Calu3 (cell line): ENCODE data around the gene MAT2A. TPM values are rescaled to one million over a fixed set of nuclear protein-coding genes. Genes with fewer than 3 reads are reported as not detected.

Experiments
- BruUV-seq: library from RNA; stranded (reverse); fragments of 400-500 nt; replicated peaks from 2 replicates; lab custom pipeline; 2021; lab: Mats Ljungman, UMichigan
- CTCF ChIA-PET: fragments of 300-600 bp; sonication (Branson Sonifier 250); formaldehyde crosslinking; loops from one replicate; lab custom pipeline; 2022; ENCODE audit warnings: antibody characterized with exemption; lab: Charles Lee
- DNase-seq: peaks from one replicate; pipeline ENCODE4 v3.0.0; 2022
- H3K27ac Mint-ChIP-seq: one replicate; pipeline ENCODE4 v1.8.0; 2022; ENCODE audit warnings: mixed read lengths; ENCODE audit not compliant: unreplicated experiment
- H3K27me3 Mint-ChIP-seq: one replicate; pipeline ENCODE4 v1.8.0; 2022; ENCODE audit warnings: mixed read lengths; ENCODE audit not compliant: unreplicated experiment
- H3K36me3 Mint-ChIP-seq: one replicate; pipeline ENCODE4 v1.8.0; 2022; ENCODE audit warnings: mild to moderate bottlenecking, moderate library complexity, mixed read lengths; ENCODE audit not compliant: insufficient read depth, unreplicated experiment
- H3K4me1 Mint-ChIP-seq: one replicate; pipeline ENCODE4 v1.8.0; 2022; ENCODE audit warnings: mild to moderate bottlenecking, low read depth, mixed read lengths; ENCODE audit not compliant: unreplicated experiment
- H3K4me3 Mint-ChIP-seq: one replicate; pipeline ENCODE4 v1.8.0; 2022; ENCODE audit warnings: mild to moderate bottlenecking, low read depth, moderate library complexity, mixed read lengths; ENCODE audit not compliant: unreplicated experiment
- H3K9me3 Mint-ChIP-seq: one replicate; pipeline ENCODE4 v1.8.0; 2022; ENCODE audit warnings: low read depth, mixed read lengths; ENCODE audit not compliant: unreplicated experiment
- intact Hi-C: fragments of 100-400 bp; cut with micrococcal nuclease; formaldehyde crosslinking; loops from one replicate; pipeline ENCODE4 v1.10.0; 2022; ENCODE audit not compliant: unreplicated experiment
- total RNA-seq: library from RNA; stranded (reverse); gene quantifications from 2 replicates; pipeline ENCODE4 v1.2.3, GENCODE V29; 2022
- TF ChIP-seq, protein P1 (sequence below): fragments of 200-600 bp; IDR thresholded peaks from one replicate; pipeline ENCODE4 v1.8.0; 2022; ENCODE audit warnings: antibody characterized with exemption; ENCODE audit not compliant: unreplicated experiment

The MAT2A gene
- total RNA-seq, 1 experiment from 2014 or later: 387 TPM

DNA sequence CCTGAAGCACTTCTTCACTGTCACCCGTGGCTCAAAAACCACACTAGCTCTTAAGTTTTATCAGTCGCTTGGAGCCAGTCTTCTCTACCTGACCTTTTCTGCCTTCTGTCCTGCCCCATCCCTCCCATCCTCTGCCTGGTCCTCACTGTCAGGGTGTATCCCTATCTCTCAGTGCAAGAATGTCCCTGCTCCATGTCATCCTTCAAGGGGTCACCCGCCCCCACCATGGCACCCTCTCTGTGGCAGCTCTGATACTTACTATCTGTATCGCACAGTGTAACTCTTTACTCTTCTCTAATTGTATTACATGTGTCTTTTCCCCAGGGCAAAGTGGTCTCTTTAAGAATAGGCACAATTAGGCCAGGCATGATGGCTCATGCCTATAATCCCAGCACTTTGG is 49.7 kb downstream of the MAT2A start:
- Mint-ChIP-seq H3K27ac (no peak overlapping the region), H3K4me3 (no peak overlapping the region), H3K27me3 (no peaks in the 10 kb centered on the region), H3K36me3 (no peaks in the 10 kb centered on the region), H3K4me1 (peaks cover 32% of the 10 kb centered on the region), H3K9me3 (no peaks in the 10 kb centered on the region)
- intact Hi-C loops: no loop called here
- CTCF ChIA-PET: no interaction called here
- no TSS peak for BruUV-seq
- DNase-seq: no peak
- TF ChIP-seq, protein P1, sequence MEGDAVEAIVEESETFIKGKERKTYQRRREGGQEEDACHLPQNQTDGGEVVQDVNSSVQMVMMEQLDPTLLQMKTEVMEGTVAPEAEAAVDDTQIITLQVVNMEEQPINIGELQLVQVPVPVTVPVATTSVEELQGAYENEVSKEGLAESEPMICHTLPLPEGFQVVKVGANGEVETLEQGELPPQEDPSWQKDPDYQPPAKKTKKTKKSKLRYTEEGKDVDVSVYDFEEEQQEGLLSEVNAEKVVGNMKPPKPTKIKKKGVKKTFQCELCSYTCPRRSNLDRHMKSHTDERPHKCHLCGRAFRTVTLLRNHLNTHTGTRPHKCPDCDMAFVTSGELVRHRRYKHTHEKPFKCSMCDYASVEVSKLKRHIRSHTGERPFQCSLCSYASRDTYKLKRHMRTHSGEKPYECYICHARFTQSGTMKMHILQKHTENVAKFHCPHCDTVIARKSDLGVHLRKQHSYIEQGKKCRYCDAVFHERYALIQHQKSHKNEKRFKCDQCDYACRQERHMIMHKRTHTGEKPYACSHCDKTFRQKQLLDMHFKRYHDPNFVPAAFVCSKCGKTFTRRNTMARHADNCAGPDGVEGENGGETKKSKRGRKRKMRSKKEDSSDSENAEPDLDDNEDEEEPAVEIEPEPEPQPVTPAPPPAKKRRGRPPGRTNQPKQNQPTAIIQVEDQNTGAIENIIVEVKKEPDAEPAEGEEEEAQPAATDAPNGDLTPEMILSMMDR: no peak

DNA sequence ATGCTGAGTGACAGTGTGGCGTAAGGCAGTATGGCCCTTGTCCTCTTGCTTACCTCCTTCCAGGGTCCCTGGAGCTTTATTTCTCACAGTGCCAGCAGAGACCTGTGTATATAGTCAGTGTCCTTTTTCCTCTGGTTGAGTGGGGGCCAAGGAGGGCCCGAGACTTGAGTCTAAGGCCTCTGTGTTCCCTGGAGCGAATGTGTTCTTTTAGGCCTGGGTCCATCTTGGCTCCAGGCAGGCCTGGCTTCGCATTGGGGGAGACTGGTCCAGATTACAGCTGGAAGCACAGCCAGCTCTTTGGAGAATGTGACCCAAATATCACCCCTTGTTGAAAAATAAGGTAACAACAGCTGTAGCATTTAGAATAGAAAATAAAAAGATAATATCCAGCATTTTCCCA is 50.2 kb downstream of the MAT2A start:
- TF ChIP-seq, protein P1: no peak
- intact Hi-C loops: no loop called here
- BruUV-seq: no TSS peak
- peaks cover 1% of the 10 kb centered on the region for H3K36me3 Mint-ChIP-seq
- H3K27me3 Mint-ChIP-seq: no peaks in the 10 kb centered on the region
- CTCF ChIA-PET: no interaction called here
- no peak overlapping the region for H3K4me3 Mint-ChIP-seq
- DNase-seq: no peak
- no peak overlapping the region for H3K27ac Mint-ChIP-seq
- peaks cover 32% of the 10 kb centered on the region for H3K4me1 Mint-ChIP-seq
- no peaks in the 10 kb centered on the region for H3K9me3 Mint-ChIP-seq

DNA sequence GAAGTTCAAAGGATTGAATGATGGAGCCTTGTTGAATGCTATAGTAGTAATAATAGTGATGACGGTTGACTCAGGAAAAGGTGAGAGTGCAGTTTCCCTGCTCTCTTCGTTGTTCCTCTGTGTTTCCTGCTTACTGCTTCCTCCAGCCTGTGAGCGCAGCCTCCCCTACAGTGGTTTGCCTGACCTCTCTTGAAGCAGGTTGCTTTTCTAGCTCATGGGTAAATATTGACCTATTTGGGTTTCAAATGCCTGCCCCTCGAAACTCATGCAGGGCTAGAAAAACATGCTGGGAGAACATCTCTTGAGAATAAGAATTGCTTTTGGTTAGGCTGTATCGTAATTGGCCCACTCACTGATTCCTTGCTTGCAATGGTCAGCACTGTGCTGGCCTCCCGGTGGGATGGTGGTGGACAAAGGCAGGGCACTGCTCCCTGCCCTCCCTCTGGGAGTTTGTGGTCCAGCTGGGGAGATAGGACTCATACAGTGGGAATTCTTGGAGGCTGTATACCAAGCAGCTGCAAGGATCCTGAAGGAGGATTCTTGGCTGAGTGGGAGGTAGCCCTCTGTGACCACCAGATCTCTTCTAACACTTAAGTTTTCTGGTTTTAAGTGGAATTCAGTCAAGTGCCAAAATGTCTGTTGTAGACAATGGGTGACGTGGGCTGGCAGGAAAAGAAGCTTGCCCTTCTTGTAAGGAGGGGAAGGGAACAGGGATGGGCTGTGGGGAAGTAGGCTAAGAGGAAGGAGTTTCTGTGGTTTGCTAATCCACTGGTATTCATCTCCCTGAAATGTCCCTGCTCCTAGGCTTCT is 51.2 kb downstream of the MAT2A start:
- DNase-seq: no peak
- intact Hi-C loops: no loop called here
- TF ChIP-seq, protein P1: no peak
- Mint-ChIP-seq H3K4me1 (peaks cover 27% of the 10 kb centered on the region), H3K27me3 (no peaks in the 10 kb centered on the region), H3K9me3 (no peaks in the 10 kb centered on the region), H3K4me3 (no peak overlapping the region), H3K36me3 (peaks cover 11% of the 10 kb centered on the region), H3K27ac (no peak overlapping the region)
- no TSS peak for BruUV-seq
- CTCF ChIA-PET: no interaction called here

DNA sequence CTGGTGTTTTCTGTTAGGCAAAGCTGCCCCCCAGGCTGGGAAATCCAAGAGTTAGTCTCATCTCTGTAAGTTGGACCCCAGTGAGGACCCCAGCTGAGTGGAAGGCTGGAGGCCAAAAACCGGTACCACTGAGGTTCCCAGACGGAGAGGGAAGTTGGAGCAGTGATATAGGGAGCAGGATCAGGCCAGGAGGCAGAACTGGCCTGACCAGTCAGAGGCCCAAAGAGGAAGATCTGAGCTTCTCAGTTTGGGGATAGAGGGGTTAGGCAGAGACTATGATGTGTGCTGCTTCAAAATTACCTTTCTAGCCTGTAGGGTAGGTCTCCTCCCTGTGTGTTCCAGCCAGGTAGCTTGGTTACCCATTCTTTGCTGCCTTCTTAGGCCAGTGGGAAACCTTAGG is 52.0 kb downstream of the MAT2A start:
- CTCF ChIA-PET: interaction anchor here (0.6 kb wide), 1 partner anchor 272 kb away, joined by 3 read pairs; no protein-coding TSS in a partner anchor
- Mint-ChIP-seq H3K27ac (no peak overlapping the region), H3K9me3 (no peaks in the 10 kb centered on the region), H3K27me3 (no peaks in the 10 kb centered on the region), H3K4me1 (peaks cover 20% of the 10 kb centered on the region), H3K4me3 (no peak overlapping the region), H3K36me3 (peaks cover 19% of the 10 kb centered on the region)
- DNase-seq: no peak
- BruUV-seq: no TSS peak
- intact Hi-C loops: no loop called here
- TF ChIP-seq, protein P1: no peak
